Keratinocyte (primary cell): ENCODE measurements around the gene EEF1AKMT2. TPM values are rescaled to one million over a fixed set of nuclear protein-coding genes. Genes with fewer than 3 reads are reported as not detected.

Experiments used
- DNase-seq: peaks from one replicate; pipeline ENCODE4 v3.0.0-alpha.2; 2011; ENCODE audit warnings: low read depth, missing footprints, low spot score
- FAIRE-seq: peaks from 2 replicates; lab custom pipeline; 2011; peaks lifted over from hg19 to GRCh38; lab: Jason Lieb, UNC
- H2AFZ ChIP-seq: 2 replicates; pipeline ENCODE4 v1.6.0; 2012; ENCODE audit warnings: low read length, control low read depth, inconsistent platforms; ENCODE audit not compliant: control insufficient read depth
- H3K27ac ChIP-seq: 2 replicates; pipeline ENCODE4 v1.5.1; 2011; ENCODE audit warnings: low read length; ENCODE audit not compliant: control insufficient read depth, insufficient read depth
- H3K27me3 ChIP-seq: 3 replicates; pipeline ENCODE4 v1.6.0; 2011; ENCODE audit warnings: low read length; ENCODE audit not compliant: control insufficient read depth, insufficient read depth; ENCODE audit errors: extremely low read depth
- H3K36me3 ChIP-seq, 2 experiments: 2 replicates in 1 of 2; 3 replicates in 1 of 2; pipeline ENCODE4 v1.5.1; 2011; ENCODE audit warnings: low read length in 2 of 2, mild to moderate bottlenecking in 1 of 2; ENCODE audit not compliant: control insufficient read depth in 2 of 2, insufficient read depth in 2 of 2; ENCODE audit errors: extremely low read depth in 1 of 2
- H3K4me1 ChIP-seq: 3 replicates; pipeline ENCODE4 v1.5.1; 2011; ENCODE audit warnings: low read length; ENCODE audit not compliant: control insufficient read depth, insufficient read depth; ENCODE audit errors: extremely low read depth
- H3K4me2 ChIP-seq: 3 replicates; pipeline ENCODE4 v1.6.0; 2011; ENCODE audit warnings: low read depth, low read length; ENCODE audit not compliant: control insufficient read depth, insufficient read depth; ENCODE audit errors: extremely low read depth
- H3K4me3 ChIP-seq, 3 experiments: fragments of 200-600 bp in 1 of 3; sonication (generic) in 1 of 3; 2 replicates in 2 of 3; 3 replicates in 1 of 3; pipeline ENCODE4 v1.5.1; 2011 to 2016; ENCODE audit warnings: low read length in 3 of 3, mild to moderate bottlenecking in 3 of 3, control low read depth in 2 of 3, inconsistent platforms in 1 of 3, low read depth in 1 of 3, mixed read lengths in 1 of 3, mixed run types in 1 of 3, moderate library complexity in 1 of 3; ENCODE audit not compliant: control insufficient read depth in 2 of 3, insufficient read depth in 2 of 3; ENCODE audit errors: extremely low read depth in 1 of 3
- H3K79me2 ChIP-seq: 2 replicates; pipeline ENCODE4 v1.6.0; 2012; ENCODE audit warnings: low read length; ENCODE audit not compliant: control insufficient read depth, insufficient read depth
- H3K9ac ChIP-seq: 3 replicates; pipeline ENCODE4 v1.6.0; 2011; ENCODE audit warnings: low read length; ENCODE audit not compliant: control insufficient read depth, insufficient read depth; ENCODE audit errors: extremely low read depth
- H3K9me1 ChIP-seq: 3 replicates; pipeline ENCODE4 v1.6.0; 2011; ENCODE audit warnings: low read length; ENCODE audit not compliant: control insufficient read depth, insufficient read depth; ENCODE audit errors: extremely low read depth
- H3K9me3 ChIP-seq: 2 replicates; pipeline ENCODE4 v1.5.1; 2012; ENCODE audit warnings: low read depth, low read length; ENCODE audit not compliant: control insufficient read depth
- H4K20me1 ChIP-seq: 3 replicates; pipeline ENCODE4 v1.6.0; 2011; ENCODE audit warnings: low read length; ENCODE audit not compliant: control insufficient read depth, insufficient read depth; ENCODE audit errors: extremely low read depth
- CTCF ChIP-seq, 3 experiments: IDR thresholded peaks in 1 of 3; conservative IDR thresholded peaks in 1 of 3; optimal IDR thresholded peaks in 1 of 3; 2 replicates in 2 of 3; 3 replicates in 1 of 3; pipeline versions ENCODE3 to v1.5.1; 2011; ENCODE audit warnings: low read length in 3 of 3, mild to moderate bottlenecking in 3 of 3, moderate library complexity in 2 of 3, control low read depth in 1 of 3, inconsistent platforms in 1 of 3; ENCODE audit not compliant: insufficient read depth in 2 of 3; ENCODE audit errors: extremely low read depth in 1 of 3
- EZH2 ChIP-seq: IDR thresholded peaks from one replicate; pipeline ENCODE4 v1.6.1; 2012; ENCODE audit warnings: inconsistent platforms, mild to moderate bottlenecking, low read length, moderate library complexity
- dilution Hi-C: fragments of 300-500 bp; cut with MboI; formaldehyde crosslinking; loops from one replicate; pipeline ENCODE4 v1.7.0; 2020; ENCODE audit warnings: low sequenced_read_pairs; ENCODE audit not compliant: extremely low pct_ligation_motif_present
- polyA plus RNA-seq, 5 experiments: library from polyadenylated mRNA; depleted of rRNA in 3 of 5; stranded (reverse) in 3 of 5; stranded (forward) in 1 of 5; unstranded in 1 of 5; fragments of >200 nt; gene quantifications; 1 replicate in 1 of 5; 2 replicates in 3 of 5; 3 replicates in 1 of 5; pipeline versions ENCODE4 v1.2.1 to v1.2.3, GENCODE V29; 2011 to 2012; ENCODE audit warnings: missing spikeins in 2 of 5, low read depth in 1 of 5, low replicate concordance in 1 of 5

Gene EEF1AKMT2
- polyA plus RNA-seq, 1 donor (not counting 4 experiments of a cell fraction or from before 2014, with no cell fraction given), result 19.1 TPM

- Histone ChIP-seq H3K27ac (no peak overlapping the region), H3K79me2 (peaks cover 48% of the 10 kb centered on the region), H2AFZ (no peak overlapping the region), H3K4me3 (no peak overlapping the region), H3K4me1 (peaks cover 40% of the 10 kb centered on the region), H3K9ac (no peak overlapping the region), H3K36me3 (peaks cover 0 to 8% of the 10 kb centered on the region in 2 experiments), H4K20me1 (no peaks in the 10 kb centered on the region), H3K9me1 (no peaks in the 10 kb centered on the region), H3K27me3 (no peaks in the 10 kb centered on the region), H3K4me2 (no peak overlapping the region), H3K9me3 (no peaks in the 10 kb centered on the region)
- no peak for DNase-seq
- TF ChIP-seq CTCF (optimal IDR thresholded peaks at IDR 0.05 in 1 of 3, IDR thresholded peaks at IDR 0.05 in 1 of 3, conservative IDR thresholded peaks at IDR 0.05 in 1 of 3; ENCODE audit: extremely low read depth in 1 of 3, insufficient read depth in 2 of 3, low read length in 3 of 3) (no peak), EZH2 (no peak)
- FAIRE-seq, result no peak
- dilution Hi-C loops, result no loop called here
Observed at GRCh38 chr10:124725791-124726190, 65.9 kb downstream of the EEF1AKMT2 start.

- Histone ChIP-seq H3K27me3 (no peaks in the 10 kb centered on the region), H3K4me2 (no peak overlapping the region), H3K9me3 (no peaks in the 10 kb centered on the region), H3K4me3 (no peak overlapping the region), H3K27ac (no peak overlapping the region), H4K20me1 (no peaks in the 10 kb centered on the region), H3K4me1 (peaks cover 40% of the 10 kb centered on the region), H3K36me3 (peaks cover 0 to 8% of the 10 kb centered on the region in 2 experiments), H2AFZ (no peak overlapping the region), H3K79me2 (peaks cover 48% of the 10 kb centered on the region), H3K9ac (no peak overlapping the region), H3K9me1 (no peaks in the 10 kb centered on the region)
- no peak for TF ChIP-seq CTCF (optimal IDR thresholded peaks at IDR 0.05 in 1 of 3, IDR thresholded peaks at IDR 0.05 in 1 of 3, conservative IDR thresholded peaks at IDR 0.05 in 1 of 3; ENCODE audit: extremely low read depth in 1 of 3, insufficient read depth in 2 of 3, low read length in 3 of 3)
- dilution Hi-C loops, result no loop called here
- no peak for DNase-seq
- FAIRE-seq, result no peak
Observed at GRCh38 chr10:124725171-124725631, 66.5 kb downstream of the EEF1AKMT2 start.
